Measurements from ENCODE around the gene PLCG1. TPM values are rescaled to one million over a fixed set of nuclear protein-coding genes. Genes with fewer than 3 reads are reported as not detected.
A peak's percentile ranks its signal among the peaks of the same experiment; 100 is the strongest.

Gene PLCG1
- total RNA-seq, 2 experiments from 2014 or later, result 185 to 230 TPM

DNA sequence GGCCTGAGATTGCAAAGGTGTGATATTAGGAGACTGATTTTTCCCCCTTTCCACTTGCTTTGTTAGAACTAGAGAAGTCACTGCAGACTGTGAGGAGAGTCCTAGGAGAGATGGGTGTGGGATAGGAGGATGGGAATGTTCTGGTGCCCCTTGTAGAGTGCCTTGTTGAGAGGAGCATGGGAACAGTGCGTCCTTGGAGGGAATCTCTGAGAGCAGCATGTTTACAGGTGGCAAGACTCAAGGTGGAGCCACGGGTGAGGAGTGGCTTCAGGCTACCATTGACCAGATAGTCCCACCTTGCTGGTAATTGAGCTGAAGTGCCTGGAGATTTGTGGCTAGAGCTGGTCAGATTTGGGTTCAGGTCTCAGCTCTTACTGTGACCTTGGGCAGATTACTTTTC is 6.0 kb downstream of the PLCG1 start:
- peaks cover 59% of the 10 kb centered on the region for H3K36me3 Mint-ChIP-seq (ENCODE audit: low read depth)
- H3K27ac Mint-ChIP-seq, result peak overlapping the region; percentile 92
- ATAC-seq (no peak), DNase-seq (peak; percentile 4)
- ChIA-PET CTCF (interaction anchor here (0.6 to 3.9 kb wide), 9 partner anchors 8 to 1423 kb away, joined by 3 to 31 read pairs (median 5); no protein-coding TSS in a partner anchor), POLR2A (interaction anchor here (1.2 kb wide), 1 partner anchor 11 kb away, joined by 4 read pairs; no protein-coding TSS in a partner anchor)
- H3K4me1 Mint-ChIP-seq, result peaks cover 90% of the 10 kb centered on the region
- H3K9me3 Mint-ChIP-seq (ENCODE audit: low read depth), result no peaks in the 10 kb centered on the region
- intact Hi-C loops (cut with DNase I, micrococcal nuclease), result no loop called here
- H3K4me3 Mint-ChIP-seq, result peak overlapping the region; percentile 86
- no peaks in the 10 kb centered on the region for H3K27me3 Mint-ChIP-seq

DNA sequence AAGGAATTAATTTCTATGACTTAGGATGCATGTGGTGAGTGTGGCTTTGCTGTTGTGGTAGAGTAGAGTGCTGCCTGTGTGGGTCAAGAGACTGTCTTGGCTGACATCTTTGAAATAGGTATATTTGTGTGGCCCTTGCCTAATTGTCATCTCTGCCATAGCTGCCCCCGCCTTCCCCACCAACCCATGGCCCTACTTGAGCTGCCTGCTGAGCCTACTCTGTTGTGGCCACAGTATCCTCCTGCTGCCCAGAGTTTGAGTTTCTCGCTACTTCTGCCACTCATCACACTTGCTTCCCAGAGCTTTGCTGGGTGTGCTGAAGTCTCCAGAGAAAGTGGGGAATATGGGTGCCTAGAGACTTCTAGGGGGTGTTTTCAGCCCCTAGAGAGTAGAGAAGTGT is 8.0 kb downstream of the PLCG1 start:
- ATAC-seq, result no peak
- CTCF ChIA-PET, result interaction anchor here (1.1 to 3.8 kb wide), 3 partner anchors 10 to 50 kb away, joined by 4 to 31 read pairs (median 14); no protein-coding TSS in a partner anchor
- no peaks in the 10 kb centered on the region for H3K27me3 Mint-ChIP-seq
- no peak overlapping the region for H3K4me3 Mint-ChIP-seq
- H3K9me3 Mint-ChIP-seq (ENCODE audit: low read depth), result no peaks in the 10 kb centered on the region
- peaks cover 97% of the 10 kb centered on the region for H3K4me1 Mint-ChIP-seq
- POLR2A ChIA-PET, result no interaction called here
- intact Hi-C loops (cut with DNase I, micrococcal nuclease), result loop anchor here in 1 of 2 experiments (1.0 kb wide), 1 partner anchor 11 kb away; no protein-coding TSS in a partner anchor
- peak overlapping the region; percentile 84 for H3K27ac Mint-ChIP-seq
- peaks cover 52% of the 10 kb centered on the region for H3K36me3 Mint-ChIP-seq (ENCODE audit: low read depth)
- DNase-seq, result no peak

DNA sequence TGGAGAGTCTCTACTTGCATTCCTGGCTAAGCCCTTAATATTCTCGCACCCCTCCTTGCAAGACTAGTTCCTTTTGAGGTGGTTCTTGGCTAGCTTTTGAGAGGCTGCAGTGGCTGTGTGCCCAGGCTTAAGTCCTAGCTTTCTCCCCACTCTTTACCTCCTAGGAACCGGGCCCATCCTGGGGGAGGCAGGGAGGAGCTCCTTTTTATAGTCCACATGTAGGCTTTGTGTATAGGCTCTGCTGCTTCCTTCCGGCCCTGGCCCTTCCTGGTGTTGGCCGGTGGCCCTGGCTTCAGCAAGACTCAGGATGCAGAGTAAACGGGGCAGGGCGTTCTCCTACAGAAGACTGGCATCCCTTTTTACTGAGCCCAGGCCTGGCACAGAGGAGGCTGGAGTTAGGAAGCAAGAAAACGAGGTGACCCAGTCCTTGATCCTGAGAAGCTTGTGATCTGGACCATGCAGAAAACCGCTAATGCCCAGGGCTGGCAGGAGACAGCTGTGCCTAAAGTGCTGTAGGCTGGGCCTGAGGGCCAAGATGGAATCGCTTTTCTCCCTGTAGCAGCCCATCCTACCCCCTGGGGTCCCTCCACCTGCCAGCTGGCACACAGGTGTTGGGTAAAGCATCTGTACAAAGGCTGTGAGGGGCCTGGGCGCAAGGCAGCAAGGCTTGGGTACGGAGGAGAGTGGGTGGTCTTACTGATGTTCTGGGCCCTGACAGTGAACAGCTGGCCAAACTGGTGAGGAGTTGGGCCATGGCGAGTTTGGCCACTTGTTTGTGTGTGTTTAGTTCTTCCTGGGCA is 8.7 kb downstream of the PLCG1 start:
- no peak for ATAC-seq
- CTCF ChIA-PET, result interaction anchor here (1.1 to 3.8 kb wide), 4 partner anchors 8 to 51 kb away, joined by 4 to 31 read pairs (median 10); no protein-coding TSS in a partner anchor
- peaks cover 97% of the 10 kb centered on the region for H3K4me1 Mint-ChIP-seq
- H3K27me3 Mint-ChIP-seq, result no peaks in the 10 kb centered on the region
- DNase-seq, result no peak
- H3K9me3 Mint-ChIP-seq (ENCODE audit: low read depth), result no peaks in the 10 kb centered on the region
- POLR2A ChIA-PET, result interaction anchor here (1.5 kb wide), 1 partner anchor 11 kb away, joined by 7 read pairs; no protein-coding TSS in a partner anchor
- H3K27ac Mint-ChIP-seq, result peak overlapping the region; percentile 84
- peaks cover 51% of the 10 kb centered on the region for H3K36me3 Mint-ChIP-seq (ENCODE audit: low read depth)
- intact Hi-C loops (cut with DNase I, micrococcal nuclease), result loop anchor here in 1 of 2 experiments (1.0 kb wide), 1 partner anchor 10 kb away; no protein-coding TSS in a partner anchor
- H3K4me3 Mint-ChIP-seq, result no peak overlapping the region

DNA sequence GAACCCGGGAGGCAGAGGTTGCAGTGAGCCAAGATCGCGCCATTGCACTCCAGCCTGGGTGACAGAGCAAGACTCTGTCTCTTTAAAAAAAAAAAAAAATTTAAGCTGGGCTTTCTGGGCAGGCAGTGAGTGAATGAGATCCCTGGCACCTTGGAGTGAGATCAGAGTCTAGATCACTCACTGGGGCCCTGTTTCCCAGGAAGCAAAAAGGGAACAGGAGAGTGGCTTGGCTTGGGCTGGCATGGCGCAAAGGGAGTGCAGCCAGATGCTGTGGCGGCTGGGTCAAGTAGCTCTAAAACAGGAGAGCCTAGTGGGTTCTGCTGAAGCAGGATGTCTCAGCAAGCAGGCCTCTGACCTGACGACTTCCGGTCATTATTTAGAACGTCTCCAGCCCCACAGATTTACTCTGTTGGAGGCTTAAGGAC is 10.4 kb downstream of the PLCG1 start:
- Mint-ChIP-seq H3K9me3 (ENCODE audit: low read depth) (no peaks in the 10 kb centered on the region), H3K27ac (peak overlapping the region; percentile 87), H3K27me3 (no peaks in the 10 kb centered on the region), H3K4me1 (peaks cover 95% of the 10 kb centered on the region), H3K36me3 (ENCODE audit: low read depth) (peaks cover 50% of the 10 kb centered on the region), H3K4me3 (no peak overlapping the region)
- CTCF ChIA-PET, result interaction anchor here (0.6 to 2.9 kb wide), 5 partner anchors 9 to 193 kb away, joined by 3 to 14 read pairs (median 4); partner anchors contain the start of gene LPIN3
- ATAC-seq, result no peak
- POLR2A ChIA-PET, result interaction anchor here (1.5 kb wide), 1 partner anchor 9 kb away, joined by 7 read pairs; no protein-coding TSS in a partner anchor
- DNase-seq, result no peak
- intact Hi-C loops (cut with DNase I, micrococcal nuclease), result no loop called here

DNA sequence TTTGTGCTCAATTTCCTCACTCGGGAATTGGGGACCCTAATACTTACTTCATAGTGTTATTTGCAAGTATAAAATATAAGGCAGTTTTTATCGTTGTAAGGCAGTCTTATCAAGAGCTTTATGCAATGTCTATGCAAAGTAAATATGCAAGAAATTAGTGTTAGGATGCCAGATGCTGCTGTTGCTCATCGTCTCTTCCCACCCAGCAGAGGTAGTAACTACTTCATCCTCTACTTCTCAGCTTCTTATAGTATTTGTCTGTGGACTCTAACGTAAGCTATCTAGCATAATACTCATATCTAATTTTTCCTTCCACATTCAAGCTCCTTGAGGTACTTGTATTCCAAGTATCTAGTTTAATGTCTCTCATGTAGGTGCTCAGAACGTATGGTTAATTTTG is 11.6 kb downstream of the PLCG1 start:
- H3K27ac Mint-ChIP-seq, result peak overlapping the region; percentile 87
- ChIA-PET POLR2A (interaction anchor here (0.6 to 1.5 kb wide), 3 partner anchors 8 to 11 kb away, joined by 5 to 6 read pairs (median 5); no protein-coding TSS in a partner anchor), CTCF (interaction anchor here (1.1 to 2.8 kb wide), 5 partner anchors 8 to 54 kb away, joined by 4 to 9 read pairs (median 5); no protein-coding TSS in a partner anchor)
- no peak for DNase-seq
- peaks cover 49% of the 10 kb centered on the region for H3K36me3 Mint-ChIP-seq (ENCODE audit: low read depth)
- H3K4me3 Mint-ChIP-seq, result no peak overlapping the region
- H3K27me3 Mint-ChIP-seq, result no peaks in the 10 kb centered on the region
- intact Hi-C loops (cut with DNase I, micrococcal nuclease), result no loop called here
- H3K9me3 Mint-ChIP-seq (ENCODE audit: low read depth), result no peaks in the 10 kb centered on the region
- H3K4me1 Mint-ChIP-seq, result peaks cover 91% of the 10 kb centered on the region
- no peak for ATAC-seq

DNA sequence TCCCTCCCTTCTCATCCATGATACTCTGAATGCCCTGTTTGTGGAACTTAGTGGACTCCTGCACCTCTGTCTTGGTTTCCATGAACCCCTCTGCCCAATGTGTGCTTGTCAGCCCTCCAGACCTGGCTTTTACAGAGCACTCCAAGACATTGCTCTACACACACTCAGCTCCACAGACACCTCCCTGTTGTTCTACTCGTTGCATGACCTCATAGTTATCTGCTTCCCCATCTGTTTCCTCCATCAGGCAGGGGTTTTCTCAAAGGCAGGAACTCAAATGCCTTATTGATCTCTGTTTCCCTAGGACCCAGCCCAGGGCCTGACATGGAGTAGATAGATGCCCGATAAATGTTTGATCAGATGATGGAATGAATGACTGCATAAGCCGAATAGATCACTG is 13.3 kb downstream of the PLCG1 start:
- ATAC-seq, result peak; percentile 45
- H3K4me3 Mint-ChIP-seq, result peak overlapping the region; percentile 3
- H3K27me3 Mint-ChIP-seq, result no peaks in the 10 kb centered on the region
- H3K9me3 Mint-ChIP-seq (ENCODE audit: low read depth), result no peaks in the 10 kb centered on the region
- peaks cover 91% of the 10 kb centered on the region for H3K4me1 Mint-ChIP-seq
- peak overlapping the region; percentile 93 for H3K27ac Mint-ChIP-seq
- H3K36me3 Mint-ChIP-seq (ENCODE audit: low read depth), result peaks cover 41% of the 10 kb centered on the region
- POLR2A ChIA-PET, result no interaction called here
- intact Hi-C loops (cut with DNase I, micrococcal nuclease), result no loop called here
- DNase-seq, result no peak
- CTCF ChIA-PET, result interaction anchor here (0.6 to 3.4 kb wide), 4 partner anchors 10 to 77 kb away, joined by 5 to 15 read pairs (median 8); no protein-coding TSS in a partner anchor

DNA sequence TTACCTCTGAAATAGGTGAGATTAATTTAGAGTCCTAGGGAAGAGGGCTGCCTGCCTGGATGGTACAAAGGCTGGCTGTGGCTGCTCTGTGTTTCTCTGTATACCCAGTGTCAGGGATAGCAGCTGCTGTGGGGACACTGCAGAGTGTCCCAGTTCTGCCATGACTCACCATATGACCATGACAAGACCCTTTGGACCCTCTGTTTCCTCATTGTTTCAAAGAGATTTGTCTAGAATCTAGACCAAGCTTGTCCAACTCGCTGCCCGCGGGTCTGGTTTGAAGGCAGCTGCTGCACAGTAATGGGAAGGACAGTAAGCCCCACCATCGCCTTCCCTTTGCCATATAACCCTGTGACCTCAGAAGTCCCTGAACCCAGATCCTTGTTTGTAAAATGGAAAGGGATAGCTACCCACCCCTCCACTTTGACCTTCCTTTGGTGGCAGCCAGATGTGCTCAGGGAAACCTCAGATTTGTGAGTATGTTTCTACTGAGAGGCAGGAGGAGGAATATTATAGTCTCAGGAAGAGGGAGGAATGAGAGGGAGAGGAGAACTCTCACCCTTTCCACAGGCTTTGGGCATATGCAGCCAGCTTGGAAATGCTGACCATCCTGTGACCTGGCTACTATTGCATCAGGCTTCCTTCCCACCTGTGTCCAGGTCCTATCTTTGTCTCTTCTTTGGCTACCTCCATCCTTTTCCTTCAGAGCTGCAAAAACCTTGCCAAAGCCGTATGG is 14.0 kb downstream of the PLCG1 start:
- no peak for ATAC-seq
- Mint-ChIP-seq H3K27ac (peak overlapping the region; percentile 93), H3K27me3 (no peaks in the 10 kb centered on the region), H3K4me1 (peaks cover 91% of the 10 kb centered on the region), H3K9me3 (ENCODE audit: low read depth) (no peaks in the 10 kb centered on the region), H3K36me3 (ENCODE audit: low read depth) (peaks cover 35% of the 10 kb centered on the region), H3K4me3 (peak overlapping the region; percentile 3)
- intact Hi-C loops (cut with DNase I, micrococcal nuclease), result no loop called here
- CTCF ChIA-PET, result interaction anchor here (0.5 to 3.4 kb wide), 3 partner anchors 13 to 25 kb away, joined by 4 to 15 read pairs (median 9); no protein-coding TSS in a partner anchor
- POLR2A ChIA-PET, result no interaction called here
- no peak for DNase-seq

DNA sequence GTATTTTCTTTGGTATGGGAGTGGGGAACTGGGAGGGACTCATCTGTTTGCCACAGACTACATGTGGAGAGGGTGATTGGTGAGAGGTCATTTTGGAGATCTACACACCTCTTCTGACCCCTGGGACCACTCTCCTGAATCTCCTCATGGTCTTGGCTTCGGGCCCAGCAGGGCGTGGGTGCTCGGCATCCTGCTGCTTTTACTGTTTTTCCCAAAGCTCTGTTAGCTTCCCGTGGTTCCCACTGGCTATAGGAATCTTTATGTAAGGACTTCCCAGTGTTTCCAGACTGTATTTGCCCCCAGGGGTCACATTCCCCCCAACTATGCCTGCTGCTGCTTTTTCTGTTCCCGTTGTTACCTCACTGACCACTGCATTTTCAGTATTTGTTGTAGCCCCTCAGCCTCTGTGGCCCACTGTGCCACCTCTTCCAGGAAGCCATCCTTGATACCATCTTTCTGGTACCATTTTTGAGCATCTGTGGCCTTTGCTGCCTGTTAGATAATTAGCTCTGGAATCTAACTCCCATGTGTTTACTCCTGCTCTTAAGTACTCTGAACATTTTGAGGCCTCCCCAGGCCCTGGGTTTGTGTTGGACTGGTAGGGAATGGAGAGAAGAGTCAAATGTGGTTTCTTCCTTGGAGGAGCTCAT is 14.9 kb downstream of the PLCG1 start:
- Mint-ChIP-seq H3K9me3 (ENCODE audit: low read depth) (no peaks in the 10 kb centered on the region), H3K36me3 (ENCODE audit: low read depth) (peaks cover 32% of the 10 kb centered on the region), H3K4me3 (no peak overlapping the region), H3K27ac (peak overlapping the region; percentile 93), H3K4me1 (peaks cover 91% of the 10 kb centered on the region), H3K27me3 (no peaks in the 10 kb centered on the region)
- DNase-seq (no peak), ATAC-seq (no peak)
- intact Hi-C loops (cut with DNase I, micrococcal nuclease), result no loop called here
- ChIA-PET POLR2A (interaction anchor here (0.7 kb wide), 1 partner anchor 205 kb away, joined by 3 read pairs; no protein-coding TSS in a partner anchor), CTCF (interaction anchor here (0.6 to 3.4 kb wide), 8 partner anchors 8 to 184 kb away, joined by 3 to 15 read pairs (median 4); no protein-coding TSS in a partner anchor)

DNA sequence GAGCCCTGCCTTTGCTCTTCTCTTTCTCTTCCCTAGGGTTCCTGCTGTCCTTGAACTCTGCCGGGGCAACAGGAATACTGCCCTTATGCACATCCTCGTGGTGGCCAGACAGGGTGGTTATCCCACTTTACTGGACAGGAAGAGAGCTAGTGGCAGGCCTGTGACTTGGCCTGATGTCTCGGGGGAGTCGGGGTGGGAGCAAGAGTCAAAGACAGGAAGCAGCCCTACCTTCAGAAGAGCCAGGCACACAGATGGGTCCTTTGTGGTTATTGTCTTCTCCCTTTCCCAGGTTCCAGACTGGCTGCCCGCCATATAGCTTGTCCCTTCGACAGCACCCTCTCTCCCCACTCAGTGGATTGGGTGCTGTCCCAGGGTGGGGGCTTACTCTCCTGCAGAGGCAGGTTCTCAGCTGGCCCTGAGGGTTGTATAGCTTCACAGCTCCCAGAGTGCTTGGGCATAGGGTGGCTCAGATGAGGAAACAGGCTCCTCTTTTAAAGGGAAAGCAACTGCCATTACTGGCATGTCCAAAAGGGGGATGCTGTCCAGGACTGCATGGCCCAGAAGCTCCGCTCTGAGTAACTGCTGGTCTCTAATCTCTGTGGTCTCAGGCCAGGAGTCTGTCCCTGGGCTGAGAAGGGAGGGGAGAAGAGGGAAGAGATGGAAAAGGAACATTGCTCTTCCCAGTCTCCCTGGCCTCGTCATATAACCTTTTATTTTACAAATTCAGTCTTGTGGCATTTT is 17.3 kb downstream of the PLCG1 start:
- Mint-ChIP-seq H3K4me3 (no peak overlapping the region), H3K4me1 (peaks cover 92% of the 10 kb centered on the region)

DNA sequence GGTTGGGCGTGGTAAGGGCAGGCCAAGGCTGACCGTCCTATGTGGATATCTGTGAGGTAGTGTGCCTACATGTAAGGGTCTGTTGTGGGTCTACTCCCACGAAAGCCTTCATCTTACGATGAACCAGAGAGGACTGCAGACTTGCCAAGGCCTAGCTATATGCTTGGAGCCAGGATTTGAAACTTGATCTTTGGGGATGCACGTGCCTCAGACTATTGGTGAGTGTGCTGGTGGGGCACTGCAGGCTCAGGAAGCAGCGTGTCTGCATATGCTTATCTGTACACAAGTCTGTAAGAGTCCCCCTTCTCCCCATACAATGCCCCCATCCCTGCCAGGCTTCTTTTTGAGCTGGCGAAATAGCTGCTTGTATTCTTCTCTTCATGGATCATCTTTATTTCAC is 17.9 kb downstream of the PLCG1 start:
- ATAC-seq (no peak), DNase-seq (no peak)
- ChIA-PET POLR2A (interaction anchor here (0.6 to 0.8 kb wide), 2 partner anchors 13 to 77 kb away, joined by 3 read pairs; no protein-coding TSS in a partner anchor), CTCF (interaction anchor here (0.6 to 3.8 kb wide), 11 partner anchors 9 to 235 kb away, joined by 3 to 30 read pairs (median 3); partner anchors contain the start of gene LPIN3)
- Mint-ChIP-seq H3K27ac (peak overlapping the region; percentile 98), H3K4me1 (peaks cover 94% of the 10 kb centered on the region), H3K4me3 (no peak overlapping the region), H3K9me3 (ENCODE audit: low read depth) (no peaks in the 10 kb centered on the region), H3K36me3 (ENCODE audit: low read depth) (peaks cover 40% of the 10 kb centered on the region), H3K27me3 (no peaks in the 10 kb centered on the region)
- intact Hi-C loops (cut with DNase I, micrococcal nuclease), result loop anchor here in 1 of 2 experiments (5.0 kb wide), 1 partner anchor 272 kb away; no protein-coding TSS in a partner anchor

More for the DNA sequence above, 17.3 kb downstream of the PLCG1 start:
- DNase-seq, result no peak
- Mint-ChIP-seq H3K9me3 (ENCODE audit: low read depth) (no peaks in the 10 kb centered on the region), H3K27ac (peak overlapping the region; percentile 98), H3K27me3 (no peaks in the 10 kb centered on the region), H3K36me3 (ENCODE audit: low read depth) (peaks cover 35% of the 10 kb centered on the region)
- intact Hi-C loops (cut with DNase I, micrococcal nuclease), result loop anchor here in 1 of 2 experiments (5.0 kb wide), 1 partner anchor 273 kb away; no protein-coding TSS in a partner anchor
- ChIA-PET POLR2A (interaction anchor here (0.6 to 0.8 kb wide), 3 partner anchors 12 to 78 kb away, joined by 3 to 4 read pairs (median 3); no protein-coding TSS in a partner anchor), CTCF (interaction anchor here (0.6 to 3.8 kb wide), 9 partner anchors 8 to 255 kb away, joined by 3 to 30 read pairs (median 3); no protein-coding TSS in a partner anchor)
- no peak for ATAC-seq

All from activated CD4-positive, alpha-beta T cell treated with anti-CD3 and anti-CD28 coated beads for 36 hours (primary cell).